Stomach (tissue), 9 donors: ENCODE results near the gene MMP21. TPM values are rescaled to one million over a fixed set of nuclear protein-coding genes. Genes with fewer than 3 reads are reported as not detected.

ENCODE experiments used
- DNase-seq, 2 donors: peaks; one replicate each; pipeline versions ENCODE4 v3.0.0 to v3.0.0-alpha.2; 2013 to 2019
- H3K27ac ChIP-seq, 5 donors: fragments of 200-600 bp in 4 of 5; sonication (generic) in 4 of 5; one replicate each; pipeline ENCODE4 v1.5.1; 2013 to 2019; ENCODE audit warnings: mild to moderate bottlenecking in 1 of 5, moderate library complexity in 1 of 5
- H3K27me3 ChIP-seq, 3 donors: fragments of 200-600 bp; sonication (generic); one replicate each; pipeline ENCODE4 v1.5.1; 2017 to 2019; ENCODE audit warnings: mixed run types in 1 of 3
- H3K36me3 ChIP-seq, 4 donors: fragments of 200-600 bp; sonication (generic); 1 replicate in 3 of 4; 2 replicates in 1 of 4; pipeline ENCODE4 v1.5.1; 2016 to 2019
- H3K4me1 ChIP-seq, 4 donors: fragments of 200-600 bp; sonication (generic); one replicate each; pipeline ENCODE4 v1.5.1; 2016 to 2019
- H3K4me3 ChIP-seq, 4 donors: fragments of 200-600 bp; sonication (generic) in 3 of 4; one replicate each; pipeline ENCODE4 v1.5.1; 2016 to 2019; ENCODE audit warnings: mild to moderate bottlenecking in 1 of 4
- H3K9me3 ChIP-seq, 4 donors: fragments of 200-600 bp; sonication (generic); one replicate each; pipeline ENCODE4 v1.5.1; 2016 to 2019
- EP300 ChIP-seq: sonication (generic); formaldehyde crosslinking; IDR thresholded peaks from one replicate; pipeline ENCODE4 v1.6.1; 2017; ENCODE audit warnings: antibody characterized with exemption
- POLR2A ChIP-seq, 4 donors: fragments of 450-650 bp; IDR thresholded peaks; one replicate each; pipeline ENCODE4 v1.6.1; 2016; ENCODE audit warnings: antibody characterized with exemption in 4 of 4, control low read depth in 2 of 4, mild to moderate bottlenecking in 1 of 4, moderate library complexity in 1 of 4
- POLR2AphosphoS5 ChIP-seq, 3 donors: sonication (generic); formaldehyde crosslinking; IDR thresholded peaks; one replicate each; pipeline ENCODE4 v1.6.1; 2016; ENCODE audit warnings: antibody characterized with exemption in 3 of 3
- WGBS, 5 donors: extraction: QIAGEN DNeasy Blood & Tissue Kit in 3 of 5; methylation state at CpG; one replicate each; pipeline versions ENCODE4 v1.1.5 to v1.1.7; 2013 to 2018; 5-methylcytosine and 5-hydroxymethylcytosine counted together
- intact Hi-C: fragments of 100-400 bp; cut with DNase I; formaldehyde crosslinking; loops from one replicate; pipeline ENCODE4 v1.15.1; 2023; ENCODE audit warnings: low total_unique reads
- polyA plus RNA-seq, 3 donors: library from polyadenylated mRNA; stranded (reverse); fragments of 200-250 nt; gene quantifications; one replicate each; pipeline ENCODE4 v1.2.3, GENCODE V29; 2013
- total RNA-seq, 5 donors: library from RNA; depleted of rRNA; stranded (reverse); fragments of >200 nt; gene quantifications; one replicate each; pipeline versions ENCODE4 v1.1.0 to v1.2.3, GENCODE V29; 2014 to 2016
- TF ChIP-seq, protein P1 (sequence below), 7 experiments: fragments of 450-650 bp in 4 of 7; fragments of 200-600 bp in 3 of 7; sonication (generic) in 3 of 7; IDR thresholded peaks; one replicate each; pipeline ENCODE4 v1.5.1; 2016 to 2019; ENCODE audit warnings: antibody characterized with exemption in 7 of 7, control low read depth in 2 of 7, mild to moderate bottlenecking in 1 of 7
- donor health status: healthy with polysubstance abuse.
- donor health status: Bipolar disorder and iron deficiency.
- donor health status: healthy.

Gene MMP21
- total and polyA plus RNA-seq, 8 donors = 0.45 TPM; not detected in 7

DNA sequence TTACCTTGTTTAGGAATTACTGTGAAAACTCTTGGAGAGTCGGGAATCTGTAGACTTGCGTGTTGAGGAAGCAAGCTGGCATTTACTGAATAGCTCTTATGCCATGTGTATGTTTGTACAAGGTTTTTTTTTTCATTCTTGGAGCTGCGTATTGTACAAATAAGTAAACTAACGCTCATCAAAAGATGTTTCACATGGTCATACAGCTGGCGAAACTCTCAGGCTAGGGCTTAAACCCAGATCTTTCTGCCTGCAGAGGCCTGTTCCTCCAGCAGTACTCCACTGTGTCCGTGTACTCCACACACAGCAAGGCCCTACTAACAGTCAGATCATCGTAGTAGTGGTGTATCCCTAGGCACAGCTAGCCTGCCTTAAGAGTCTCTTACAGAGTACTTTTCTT lies 48.7 kb downstream of the MMP21 start:
- H3K27me3 ChIP-seq = no peaks in the 10 kb centered on the region
- H3K4me3 ChIP-seq = no peak overlapping the region
- H3K4me1 ChIP-seq = peaks cover 0 to 8% (median 0%) of the 10 kb centered on the region in 4 donors
- H3K36me3 ChIP-seq = peaks cover 57 to 100% (median 99%) of the 10 kb centered on the region in 4 donors
- DNase-seq = peak in 1 of 2 donors; percentile 21
- intact Hi-C loops = no loop called here
- WGBS, 5 donors = 83 to 89% (median 86%) methylated on average over 7 of the region's 7 CpGs
- H3K27ac ChIP-seq = no peak overlapping the region
- no peak for TF ChIP-seq POLR2A (IDR thresholded peaks at IDR 0.05)
- no peak for TF ChIP-seq EP300
- TF ChIP-seq, protein P1, sequence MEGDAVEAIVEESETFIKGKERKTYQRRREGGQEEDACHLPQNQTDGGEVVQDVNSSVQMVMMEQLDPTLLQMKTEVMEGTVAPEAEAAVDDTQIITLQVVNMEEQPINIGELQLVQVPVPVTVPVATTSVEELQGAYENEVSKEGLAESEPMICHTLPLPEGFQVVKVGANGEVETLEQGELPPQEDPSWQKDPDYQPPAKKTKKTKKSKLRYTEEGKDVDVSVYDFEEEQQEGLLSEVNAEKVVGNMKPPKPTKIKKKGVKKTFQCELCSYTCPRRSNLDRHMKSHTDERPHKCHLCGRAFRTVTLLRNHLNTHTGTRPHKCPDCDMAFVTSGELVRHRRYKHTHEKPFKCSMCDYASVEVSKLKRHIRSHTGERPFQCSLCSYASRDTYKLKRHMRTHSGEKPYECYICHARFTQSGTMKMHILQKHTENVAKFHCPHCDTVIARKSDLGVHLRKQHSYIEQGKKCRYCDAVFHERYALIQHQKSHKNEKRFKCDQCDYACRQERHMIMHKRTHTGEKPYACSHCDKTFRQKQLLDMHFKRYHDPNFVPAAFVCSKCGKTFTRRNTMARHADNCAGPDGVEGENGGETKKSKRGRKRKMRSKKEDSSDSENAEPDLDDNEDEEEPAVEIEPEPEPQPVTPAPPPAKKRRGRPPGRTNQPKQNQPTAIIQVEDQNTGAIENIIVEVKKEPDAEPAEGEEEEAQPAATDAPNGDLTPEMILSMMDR (IDR thresholded peaks at IDR 0.05) = no peak
- TF ChIP-seq POLR2AphosphoS5 (IDR thresholded peaks at IDR 0.05) = no peak
- no peaks in the 10 kb centered on the region for H3K9me3 ChIP-seq

DNA sequence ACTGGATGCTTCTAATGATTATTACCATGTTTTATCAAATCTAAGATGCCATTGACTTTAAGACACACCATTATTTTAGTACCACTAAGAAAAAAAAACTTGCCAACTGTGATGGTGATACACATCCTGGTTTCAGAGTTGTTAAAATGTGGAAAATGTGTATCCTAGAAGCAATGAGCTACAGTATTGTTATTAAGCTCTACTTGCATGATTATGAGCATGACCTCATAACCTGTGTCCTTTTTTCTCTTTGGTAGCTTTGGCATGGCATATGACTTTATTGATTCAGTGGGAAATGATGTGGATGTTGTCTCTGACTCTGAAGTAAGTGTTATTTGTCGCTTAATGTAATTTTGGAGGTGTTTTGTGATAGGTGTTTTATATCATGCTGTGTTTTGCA lies 52.8 kb downstream of the MMP21 start:
- Histone ChIP-seq H3K4me3 (no peak overlapping the region), H3K4me1 (peaks cover 19 to 38% (median 23%) of the 10 kb centered on the region in 4 donors), H3K27ac (no peak overlapping the region), H3K9me3 (no peaks in the 10 kb centered on the region), H3K36me3 (peaks cover 27 to 68% (median 65%) of the 10 kb centered on the region in 4 donors), H3K27me3 (no peaks in the 10 kb centered on the region)
- TF ChIP-seq POLR2A (IDR thresholded peaks at IDR 0.05) (no peak), POLR2AphosphoS5 (IDR thresholded peaks at IDR 0.05) (no peak), EP300 (no peak)
- TF ChIP-seq, protein P1 (IDR thresholded peaks at IDR 0.05) = no peak
- intact Hi-C loops = no loop called here
- DNase-seq = no peak
- WGBS, 5 donors = 91 to 100% (median 95%) methylated on average over 1 of the region's 1 CpG

DNA sequence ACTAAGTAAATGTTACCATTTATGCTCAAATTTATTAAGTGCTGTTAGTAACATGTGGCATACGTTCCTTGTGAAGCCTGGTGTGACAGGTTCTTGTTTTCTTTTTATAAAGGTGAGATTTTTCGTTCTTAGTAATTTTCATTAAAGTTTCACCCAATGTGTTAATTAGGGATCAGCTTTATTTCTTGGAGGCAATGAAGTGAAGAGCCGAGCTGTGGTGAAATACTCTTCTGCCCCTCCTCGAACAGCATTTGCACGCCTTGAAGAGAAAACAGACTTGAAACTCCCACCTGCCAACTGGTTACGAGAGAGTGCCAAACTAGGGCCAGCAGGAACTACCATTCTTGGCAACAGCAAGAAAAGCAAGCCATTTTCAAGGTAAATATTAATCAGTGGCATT lies 54.6 kb downstream of the MMP21 start:
- intact Hi-C loops = no loop called here
- Histone ChIP-seq H3K9me3 (no peaks in the 10 kb centered on the region), H3K4me3 (peak overlapping the region in 1 of 4 donors; percentile 3), H3K27ac (no peak overlapping the region), H3K36me3 (peaks cover 13 to 50% (median 48%) of the 10 kb centered on the region in 4 donors), H3K27me3 (no peaks in the 10 kb centered on the region), H3K4me1 (peaks cover 19 to 38% (median 23%) of the 10 kb centered on the region in 4 donors)
- 56 to 74% (median 68%) methylated on average over 6 of the region's 6 CpGs for WGBS, 5 donors
- DNase-seq = no peak
- TF ChIP-seq POLR2A (IDR thresholded peaks at IDR 0.05) (no peak), POLR2AphosphoS5 (IDR thresholded peaks at IDR 0.05) (no peak)
- TF ChIP-seq, protein P1 (IDR thresholded peaks at IDR 0.05) = no peak

DNA sequence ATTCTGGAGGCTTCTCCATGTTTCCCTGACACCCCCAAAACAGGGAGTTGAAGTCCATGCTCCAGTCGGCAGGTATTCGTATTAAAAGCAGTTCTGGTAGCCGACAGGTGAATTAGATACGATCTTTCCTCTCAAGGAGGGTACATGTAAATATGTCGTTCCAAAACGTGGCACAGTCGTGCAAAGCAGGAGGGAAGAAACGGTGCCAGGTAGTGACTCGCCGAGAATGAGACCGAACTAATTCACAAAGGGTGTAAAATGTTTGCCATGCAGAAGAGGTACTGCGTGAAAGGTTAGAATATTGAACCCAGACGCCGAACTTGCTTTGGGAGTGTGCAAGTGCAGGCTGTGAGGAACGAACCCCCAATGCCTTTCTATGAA lies 55.6 kb downstream of the MMP21 start:
- H3K27me3 ChIP-seq = no peaks in the 10 kb centered on the region
- peak overlapping the region; percentile 87 to 96 (median 89) for H3K27ac ChIP-seq
- no peak for TF ChIP-seq EP300
- TF ChIP-seq, protein P1 (IDR thresholded peaks at IDR 0.05) = no peak
- H3K4me3 ChIP-seq = peak overlapping the region; percentile 89 to 95 (median 94)
- H3K4me1 ChIP-seq = peaks cover 19 to 38% (median 23%) of the 10 kb centered on the region in 4 donors
- no peak for DNase-seq
- H3K9me3 ChIP-seq = peaks cover 0 to under 1% (median 0%) of the 10 kb centered on the region in 4 donors
- 0 to 2% (median 1%) methylated on average over 14 to 15 of the region's 15 CpGs for WGBS, 5 donors
- peaks cover 6 to 40% (median 37%) of the 10 kb centered on the region in 4 donors for H3K36me3 ChIP-seq
- intact Hi-C loops = no loop called here
